Endothelial cell of umbilical vein (primary cell): ENCODE data around the gene ST8SIA6. TPM values are rescaled to one million over a fixed set of nuclear protein-coding genes. Genes with fewer than 3 reads are reported as not detected.

Experiments
- BruUV-seq: library from RNA; stranded (reverse); fragments of 400-500 nt; replicated peaks from 2 replicates; lab custom pipeline; 2021; lab: Mats Ljungman, UMichigan
- CTCF ChIA-PET: fragments of 300-600, 350-600 bp; sonication (Branson Sonifier 250); formaldehyde crosslinking; loops from one replicate; lab custom pipeline; 2021; ENCODE audit warnings: antibody characterized with exemption, inconsistent platforms; lab: Charles Lee
- POLR2A ChIA-PET: fragments of 300-600, 350-600 bp; sonication (Branson Sonifier 250); formaldehyde crosslinking; loops from one replicate; lab custom pipeline; 2021; ENCODE audit warnings: antibody characterized with exemption, inconsistent platforms; lab: Charles Lee
- DNase-seq: peaks from one replicate; pipeline ENCODE4 v3.0.0-alpha.2; 2011; ENCODE audit warnings: low read depth, low spot score
- FAIRE-seq: peaks from 2 replicates; lab custom pipeline; 2011; peaks lifted over from hg19 to GRCh38; lab: Jason Lieb, UNC
- H2AFZ ChIP-seq: 2 replicates; pipeline ENCODE4 v1.6.0; 2012; ENCODE audit warnings: low read depth, low read length, control low read depth, inconsistent platforms
- H3K27ac ChIP-seq: 2 replicates; pipeline ENCODE4 v1.5.1; 2011; ENCODE audit warnings: low read depth, mild to moderate bottlenecking, control low read depth, low read length, moderate library complexity; ENCODE audit not compliant: insufficient read depth
- H3K27me3 ChIP-seq, 2 experiments: 2 replicates each; pipeline versions ENCODE4 v1.6.0 to v1.6.1; 2011; ENCODE audit warnings: low read length in 2 of 2, mixed read lengths in 1 of 2; ENCODE audit not compliant: control insufficient read depth in 2 of 2, insufficient read depth in 2 of 2
- H3K36me3 ChIP-seq, 2 experiments: 2 replicates in 1 of 2; 3 replicates in 1 of 2; pipeline ENCODE4 v1.5.1; 2011; ENCODE audit warnings: low read length in 2 of 2, mild to moderate bottlenecking in 1 of 2, moderate library complexity in 1 of 2; ENCODE audit not compliant: control insufficient read depth in 2 of 2, insufficient read depth in 2 of 2; ENCODE audit errors: extremely low read depth in 1 of 2
- H3K4me1 ChIP-seq: 3 replicates; pipeline ENCODE4 v1.5.1; 2011; ENCODE audit warnings: mild to moderate bottlenecking, low read length; ENCODE audit not compliant: control insufficient read depth, insufficient read depth; ENCODE audit errors: extremely low read depth
- H3K4me2 ChIP-seq: 2 replicates; pipeline ENCODE4 v1.6.1; 2011; ENCODE audit warnings: low read length, control low read depth, mixed read lengths; ENCODE audit not compliant: insufficient read depth
- H3K4me3 ChIP-seq, 3 experiments: fragments of 200-600 bp in 1 of 3; sonication (generic), shearing (Covaris generic) in 1 of 3; replicated peaks in 1 of 3; 2 replicates each; pipeline ENCODE4 v1.5.1; 2011 to 2016; ENCODE audit warnings: control low read depth in 3 of 3, low read length in 3 of 3, mild to moderate bottlenecking in 2 of 3, inconsistent platforms in 1 of 3, low read depth in 1 of 3, moderate library complexity in 1 of 3; ENCODE audit not compliant: insufficient read depth in 1 of 3
- H3K79me2 ChIP-seq: 2 replicates; pipeline ENCODE4 v1.6.0; 2012; ENCODE audit warnings: low read length, inconsistent platforms; ENCODE audit not compliant: control insufficient read depth, insufficient read depth
- H3K9ac ChIP-seq: replicated peaks from 2 replicates; pipeline ENCODE3; 2011; ENCODE audit warnings: low read length, control low read depth; ENCODE audit not compliant: insufficient read depth; ENCODE audit errors: extremely low read depth
- H3K9me1 ChIP-seq: replicated peaks from 3 replicates; pipeline ENCODE4 v1.6.0; 2011; ENCODE audit warnings: mild to moderate bottlenecking, low read length; ENCODE audit not compliant: control insufficient read depth, insufficient read depth; ENCODE audit errors: extremely low read depth
- H3K9me3 ChIP-seq: replicated peaks from 2 replicates; pipeline ENCODE4 v1.5.1; 2012; ENCODE audit warnings: low read length, inconsistent platforms; ENCODE audit not compliant: control insufficient read depth, insufficient read depth
- H4K20me1 ChIP-seq: replicated peaks from 2 replicates; pipeline ENCODE3; 2011; ENCODE audit warnings: mild to moderate bottlenecking, low read length; ENCODE audit not compliant: control insufficient read depth, insufficient read depth; ENCODE audit errors: extremely low read depth
- EZH2 ChIP-seq: IDR thresholded peaks from 2 replicates; pipeline ENCODE4 v1.6.1; 2012; ENCODE audit warnings: borderline replicate concordance, low read depth, mild to moderate bottlenecking, moderate library complexity, low read length, inconsistent platforms; ENCODE audit not compliant: severe bottlenecking
- FOS ChIP-seq: IDR thresholded peaks from 2 replicates; pipeline ENCODE4 v1.6.1; 2011; ENCODE audit warnings: mild to moderate bottlenecking, low read length, moderate library complexity, borderline replicate concordance; ENCODE audit not compliant: insufficient read depth
- GATA2 ChIP-seq: IDR thresholded peaks from 2 replicates; pipeline ENCODE4 v1.7.0; 2011; ENCODE audit warnings: low read depth, mild to moderate bottlenecking, moderate library complexity, mixed read lengths, low read length; ENCODE audit not compliant: insufficient read length, insufficient read depth
- JUN ChIP-seq: IDR thresholded peaks from 2 replicates; pipeline ENCODE4 v1.6.1; 2011; ENCODE audit warnings: borderline replicate concordance, low read depth; ENCODE audit not compliant: insufficient read length, insufficient read depth
- MYC ChIP-seq: IDR thresholded peaks from one replicate; pipeline ENCODE4 v1.6.1; 2011; ENCODE audit warnings: mild to moderate bottlenecking, low read depth, low read length
- POLR2A ChIP-seq: IDR thresholded peaks from 2 replicates; pipeline ENCODE4 v1.6.1; 2012; ENCODE audit warnings: low read depth, mild to moderate bottlenecking, control low read depth, low read length
- POLR2AphosphoS5 ChIP-seq: IDR thresholded peaks from 2 replicates; pipeline ENCODE4 v1.6.1; 2012; ENCODE audit warnings: low read depth, mild to moderate bottlenecking, control low read depth, low read length, moderate library complexity; ENCODE audit not compliant: insufficient read depth
- dilution Hi-C: fragments of 300-500 bp; cut with MboI; formaldehyde crosslinking; loops from one replicate; pipeline ENCODE4 v1.15.0; 2019; ENCODE audit warnings: low sequenced_read_pairs; ENCODE audit not compliant: extremely low pct_ligation_motif_present
- intact Hi-C: fragments of 100-400 bp; cut with micrococcal nuclease; formaldehyde crosslinking; loops from one replicate; pipeline ENCODE4 v1.10.0; 2022
- polyA plus RNA-seq, 4 experiments: library from polyadenylated mRNA; depleted of rRNA in 3 of 4; stranded (reverse) in 3 of 4; unstranded in 1 of 4; fragments of >200 nt; gene quantifications; 2 replicates each; pipeline versions ENCODE4 v1.2.1 to v1.2.3, GENCODE V29; 2011 to 2012; ENCODE audit warnings: missing spikeins in 1 of 4
- total RNA-seq: library from RNA; stranded (reverse); gene quantifications from 2 replicates; pipeline ENCODE4 v1.2.3, GENCODE V29; 2021
- TF ChIP-seq, protein P1 (sequence below), 2 donors: IDR thresholded peaks; 1 replicate in 1 of 2; 2 replicates in 1 of 2; pipeline ENCODE4 v1.5.1; 2011; ENCODE audit warnings: low read length in 2 of 2, mild to moderate bottlenecking in 2 of 2, moderate library complexity in 2 of 2, control low read depth in 1 of 2, inconsistent platforms in 1 of 2, low read depth in 1 of 2; ENCODE audit not compliant: insufficient read depth in 1 of 2; ENCODE audit errors: extremely low read depth in 1 of 2
- TF ChIP-seq, protein P2 (sequence below): IDR thresholded peaks from 2 replicates; pipeline ENCODE4 v1.6.1; 2011; ENCODE audit not compliant: insufficient read depth, insufficient read length

ST8SIA6 gene
- total and polyA plus RNA-seq, 2 donors (not counting 3 experiments of a cell fraction or from before 2014, with no cell fraction given) = 0.40 to 0.51 TPM

DNA sequence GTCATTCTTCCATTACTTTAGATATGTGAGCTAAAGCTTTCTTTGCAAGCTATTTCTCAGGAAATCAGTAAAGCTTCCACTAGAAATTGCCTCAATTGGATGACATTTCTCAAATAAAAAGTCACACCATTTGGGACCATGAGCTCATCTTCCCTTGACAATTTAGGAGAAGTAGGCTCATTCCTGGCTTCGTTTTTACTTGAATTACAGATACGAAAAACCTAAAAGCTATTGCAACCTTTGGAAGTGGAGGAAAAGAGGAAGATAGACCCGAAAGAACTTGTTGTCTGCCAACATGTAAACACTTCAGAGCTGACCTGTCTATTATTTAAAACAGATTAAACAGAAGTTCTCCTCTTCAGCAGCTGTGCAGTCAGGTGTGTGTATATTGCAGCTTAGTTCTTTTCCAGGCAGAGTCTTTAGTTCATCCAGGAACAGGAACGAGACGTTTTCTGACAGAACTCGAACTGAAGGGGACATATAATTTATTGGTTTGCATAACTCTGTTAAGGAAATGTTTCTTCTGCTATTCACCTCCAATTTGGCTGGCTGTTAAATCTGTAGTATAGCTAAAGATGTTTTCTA, 43.1 kb upstream of the ST8SIA6 start:
- H4K20me1 ChIP-seq = no peaks in the 10 kb centered on the region
- dilution Hi-C loops (no loop called here), intact Hi-C loops (no loop called here)
- no peaks in the 10 kb centered on the region for H3K27me3 ChIP-seq
- H3K4me3 ChIP-seq = no peak overlapping the region
- no peaks in the 10 kb centered on the region for H3K36me3 ChIP-seq
- DNase-seq (no peak), FAIRE-seq (no peak)
- no TSS peak for BruUV-seq
- no peaks in the 10 kb centered on the region for H3K79me2 ChIP-seq
- H3K9me1 ChIP-seq = no peaks in the 10 kb centered on the region
- no peak overlapping the region for H3K27ac ChIP-seq
- ChIA-PET POLR2A (no interaction called here), CTCF (interaction anchor here (0.6 to 1.2 kb wide), 3 partner anchors 89 to 1152 kb away, joined by 3 to 5 read pairs (median 3); no protein-coding TSS in a partner anchor)
- no peaks in the 10 kb centered on the region for H3K9me3 ChIP-seq
- no peaks in the 10 kb centered on the region for H3K4me1 ChIP-seq
- no peak for TF ChIP-seq FOS
- TF ChIP-seq POLR2A = no peak
- TF ChIP-seq POLR2AphosphoS5 = no peak
- TF ChIP-seq MYC = no peak
- no peak overlapping the region for H3K4me2 ChIP-seq
- no peak overlapping the region for H2AFZ ChIP-seq
- H3K9ac ChIP-seq = no peak overlapping the region

DNA sequence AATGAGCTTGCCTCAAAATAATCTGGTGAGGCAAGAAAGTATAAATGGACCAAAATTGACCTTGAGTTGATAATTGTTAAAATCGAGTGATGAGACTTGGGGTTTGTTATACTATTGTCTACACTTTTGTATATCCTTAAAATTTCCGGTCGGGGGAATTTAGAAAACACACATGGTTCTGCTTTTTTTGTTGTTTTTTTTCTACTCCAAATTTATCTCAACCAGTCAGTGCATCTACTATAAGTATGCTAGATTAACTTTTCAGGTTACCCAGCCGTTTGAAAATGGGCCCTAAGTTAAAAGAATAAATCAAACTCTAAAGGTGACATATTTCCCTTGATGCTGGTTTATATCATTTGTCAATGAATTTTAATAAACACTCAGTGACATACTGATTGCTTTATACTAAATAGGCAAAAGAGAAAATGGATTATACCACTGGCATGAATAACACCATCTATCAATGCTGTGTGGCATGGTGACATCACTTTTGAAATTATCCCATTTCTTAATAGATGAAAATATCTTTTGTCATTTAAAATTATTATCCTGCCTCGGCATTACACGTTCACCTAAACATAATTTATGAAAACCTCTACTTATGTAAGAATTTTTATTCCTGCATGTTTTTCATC, 40.3 kb upstream of the ST8SIA6 start:
- TF ChIP-seq, protein P1, sequence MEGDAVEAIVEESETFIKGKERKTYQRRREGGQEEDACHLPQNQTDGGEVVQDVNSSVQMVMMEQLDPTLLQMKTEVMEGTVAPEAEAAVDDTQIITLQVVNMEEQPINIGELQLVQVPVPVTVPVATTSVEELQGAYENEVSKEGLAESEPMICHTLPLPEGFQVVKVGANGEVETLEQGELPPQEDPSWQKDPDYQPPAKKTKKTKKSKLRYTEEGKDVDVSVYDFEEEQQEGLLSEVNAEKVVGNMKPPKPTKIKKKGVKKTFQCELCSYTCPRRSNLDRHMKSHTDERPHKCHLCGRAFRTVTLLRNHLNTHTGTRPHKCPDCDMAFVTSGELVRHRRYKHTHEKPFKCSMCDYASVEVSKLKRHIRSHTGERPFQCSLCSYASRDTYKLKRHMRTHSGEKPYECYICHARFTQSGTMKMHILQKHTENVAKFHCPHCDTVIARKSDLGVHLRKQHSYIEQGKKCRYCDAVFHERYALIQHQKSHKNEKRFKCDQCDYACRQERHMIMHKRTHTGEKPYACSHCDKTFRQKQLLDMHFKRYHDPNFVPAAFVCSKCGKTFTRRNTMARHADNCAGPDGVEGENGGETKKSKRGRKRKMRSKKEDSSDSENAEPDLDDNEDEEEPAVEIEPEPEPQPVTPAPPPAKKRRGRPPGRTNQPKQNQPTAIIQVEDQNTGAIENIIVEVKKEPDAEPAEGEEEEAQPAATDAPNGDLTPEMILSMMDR (IDR thresholded peaks at IDR 0.05; ENCODE audit: extremely low read depth in 1 of 2, insufficient read depth in 1 of 2, low read depth in 1 of 2, low read length in 2 of 2) = no peak
- TF ChIP-seq JUN (no peak), POLR2A (no peak), EZH2 (no peak), GATA2 (no peak), FOS (no peak), POLR2AphosphoS5 (no peak), MYC (no peak)
- TF ChIP-seq, protein P2, sequence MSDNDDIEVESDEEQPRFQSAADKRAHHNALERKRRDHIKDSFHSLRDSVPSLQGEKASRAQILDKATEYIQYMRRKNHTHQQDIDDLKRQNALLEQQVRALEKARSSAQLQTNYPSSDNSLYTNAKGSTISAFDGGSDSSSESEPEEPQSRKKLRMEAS = no peak
- Histone ChIP-seq H3K9ac (no peak overlapping the region), H3K4me1 (no peaks in the 10 kb centered on the region), H3K4me2 (no peak overlapping the region), H3K36me3 (no peaks in the 10 kb centered on the region), H2AFZ (no peak overlapping the region), H3K27ac (no peak overlapping the region), H4K20me1 (no peaks in the 10 kb centered on the region), H3K9me1 (no peaks in the 10 kb centered on the region), H3K9me3 (no peaks in the 10 kb centered on the region), H3K79me2 (no peaks in the 10 kb centered on the region), H3K27me3 (no peaks in the 10 kb centered on the region), H3K4me3 (no peak overlapping the region)
- dilution Hi-C loops = no loop called here
- CTCF ChIA-PET = interaction anchor here (1.4 to 1.9 kb wide), 2 partner anchors 9 to 10 kb away, joined by 6 to 8 read pairs; no protein-coding TSS in a partner anchor
- no peak for FAIRE-seq
- BruUV-seq = no TSS peak
- DNase-seq = no peak
- POLR2A ChIA-PET = no interaction called here
- intact Hi-C loops = no loop called here
